ENCODE data around the gene CREB3. TPM values are rescaled to one million over a fixed set of nuclear protein-coding genes. Genes with fewer than 3 reads are reported as not detected.

CREB3 gene
- total and polyA plus RNA-seq, 9 of the 15 experiments (the other 6 are each of a cell fraction or from before 2014, with no cell fraction given): 5.7 to 18.3 (median 14.9) TPM

- TF ChIP-seq RERE (CRISPR knock-in tag; IDR thresholded peaks at IDR 0.05; ENCODE audit: borderline replicate concordance): no peak
- no peak for TF ChIP-seq CHCHD3 (CRISPR knock-in tag; IDR thresholded peaks at IDR 0.05)
These were observed 42.2 kb upstream of the CREB3 start (continued) for GRCh38 chr9:35690294-35690613.

- no peaks in the 10 kb centered on the region for H3K9me1 ChIP-seq (ENCODE audit: control insufficient read depth, insufficient read depth, low read length)
- in situ Hi-C loops (cut with MboI): no loop called here
- ChIA-PET CTCF (ENCODE audit: low intra/inter-chr PET ratio) (no interaction called here), POLR2A (interaction anchor here (0.7 to 1.9 kb wide), 8 partner anchors 13 to 50 kb away, joined by 3 to 10 read pairs (median 4); partner anchors contain the start of genes CREB3 and TLN1)
- peak; percentile 78 to 84 (median 78) for DNase-seq (ENCODE audit: extremely low read depth in 1 of 4, low spot score in 3 of 4)
- H3K27ac ChIP-seq (ENCODE audit: extremely low read depth, low read depth, low read length): peak overlapping the region; percentile 86
- peak; percentile 92 for ATAC-seq
- 0% methylated on average over 8 of the region's 61 CpGs for WGBS (ENCODE audit: insufficient coverage, low coverage, missing lambda C conversion rate)
- peak overlapping the region; percentile 91 for H2AFZ ChIP-seq (ENCODE audit: low read depth, low read length)
- peak overlapping the region; percentile 72 for H3K4me3 ChIP-seq
- peaks cover 12 to 23% of the 10 kb centered on the region in 2 experiments; a peak in 4 of 5 replicates for H3K4me1 ChIP-seq (replicated peaks in 1 of 2; ENCODE audit: control insufficient read depth in 2 of 2, insufficient read depth in 2 of 2, low read length in 2 of 2)
- peaks cover 3% of the 10 kb centered on the region; the same call in 2 of the 3 replicates for H3K36me3 ChIP-seq (ENCODE audit: control insufficient read depth, insufficient read depth, low read length)
- peak overlapping the region; percentile 73 to 92 for H3K9ac ChIP-seq (ENCODE audit: insufficient read depth in 1 of 2, low read depth in 2 of 2, low read length in 2 of 2)
- no peaks in the 10 kb centered on the region for H4K20me1 ChIP-seq (replicated peaks; ENCODE audit: control insufficient read depth, insufficient read depth, low read length)
- BruUV-seq (replicated peaks): no TSS peak
- no peaks in the 10 kb centered on the region for H3K79me2 ChIP-seq (ENCODE audit: control insufficient read depth, insufficient read depth, low read length)
- no peaks in the 10 kb centered on the region for H3K27me3 ChIP-seq (ENCODE audit: control insufficient read depth in 2 of 2, insufficient read depth in 2 of 2, low read length in 2 of 2)
- intact Hi-C loops (cut with micrococcal nuclease): no loop called here
- peak; percentile 26 for FAIRE-seq
- peak overlapping the region; percentile 89 for H3K4me2 ChIP-seq (ENCODE audit: insufficient read depth, low read length)
- H3K9me3 ChIP-seq (replicated peaks; ENCODE audit: control insufficient read depth, insufficient read depth, low read depth, low read length): no peaks in the 10 kb centered on the region
- TF ChIP-seq NFE2L1 (tag; IDR thresholded peaks at IDR 0.05; ENCODE audit: borderline replicate concordance, low read depth) (no peak), NKRF (IDR thresholded peaks at IDR 0.05; ENCODE audit: borderline replicate concordance) (0 out of 2 replicates have a peak, but pooled peaks have one; percentile 26), ZFP30 (CRISPR knock-in tag; IDR thresholded peaks at IDR 0.05; ENCODE audit: borderline replicate concordance) (no peak), ZNF24 (IDR thresholded peaks at IDR 0.05) (no peak), POLR2B (IDR thresholded peaks at IDR 0.05; ENCODE audit: low read depth, partially characterized antibody) (peak; percentile 59), HDAC1 (IDR thresholded peaks at IDR 0.05) (0 out of 4 replicates have a peak, but pooled peaks of 1 of the 2 experiments have one; percentile 22), ZBTB26 (CRISPR knock-in tag; IDR thresholded peaks at IDR 0.05) (no peak), ZNF79 (CRISPR knock-in tag; IDR thresholded peaks at IDR 0.05; ENCODE audit: low read depth) (no peak), SUPT5H (IDR thresholded peaks at IDR 0.05) (peak; percentile 70)
These were observed 41.7 kb upstream of the CREB3 start for GRCh38 chr9:35690614-35691333.
